Transverse colon (tissue), 4 donors: ENCODE measurements around the gene TEX26. TPM values are rescaled to one million over a fixed set of nuclear protein-coding genes. Genes with fewer than 3 reads are reported as not detected.

Experiments used
- DNase-seq: peaks from one replicate; pipeline ENCODE4 v3.0.0-alpha.2; 2019
- H3K27ac ChIP-seq, 4 donors: fragments of 200-600 bp; sonication (generic); 2 replicates each; pipeline ENCODE4 v1.5.1; 2016 to 2018; ENCODE audit warnings: inconsistent platforms in 4 of 4
- H3K27me3 ChIP-seq: fragments of 200-600 bp; sonication (generic); 2 replicates; pipeline ENCODE4 v1.5.1; 2017; ENCODE audit warnings: inconsistent platforms
- H3K36me3 ChIP-seq, 4 donors: fragments of 200-600 bp; sonication (generic); 2 replicates each; pipeline ENCODE4 v1.5.1; 2017 to 2019; ENCODE audit warnings: inconsistent platforms in 4 of 4
- H3K4me1 ChIP-seq, 4 donors: fragments of 200-600 bp; sonication (generic); 2 replicates each; pipeline ENCODE4 v1.5.1; 2017 to 2020; ENCODE audit warnings: inconsistent platforms in 4 of 4
- H3K4me3 ChIP-seq, 4 donors: fragments of 200-600 bp; sonication (generic); 1 replicate in 1 of 4; 2 replicates in 3 of 4; pipeline versions ENCODE4 v1.5.1 to v1.6.1; 2017 to 2019; ENCODE audit warnings: inconsistent platforms in 4 of 4
- H3K9me3 ChIP-seq, 2 donors: fragments of 200-600 bp; sonication (generic); 2 replicates each; pipeline ENCODE4 v1.5.1; 2017 to 2019; ENCODE audit warnings: inconsistent platforms in 2 of 2
- EP300 ChIP-seq: sonication (generic); formaldehyde crosslinking; IDR thresholded peaks from one replicate; pipeline ENCODE4 v1.6.1; 2017; ENCODE audit warnings: antibody characterized with exemption, low read depth
- POLR2A ChIP-seq: fragments of 450-650 bp; IDR thresholded peaks from one replicate; pipeline ENCODE4 v1.6.1; 2016; ENCODE audit warnings: antibody characterized with exemption, mild to moderate bottlenecking, moderate library complexity
- POLR2AphosphoS5 ChIP-seq, 3 donors: sonication (generic); formaldehyde crosslinking; IDR thresholded peaks; one replicate each; pipeline ENCODE4 v1.6.1; 2016; ENCODE audit warnings: antibody characterized with exemption in 3 of 3
- WGBS, 2 donors: methylation state at CpG; one replicate each; pipeline ENCODE4 v1.1.5; 2018; ENCODE audit warnings: low coverage in 1 of 2; 5-methylcytosine and 5-hydroxymethylcytosine counted together
- in situ Hi-C, 4 donors: fragments of 200-750 bp; cut with MboI; loops; one replicate each; pipeline versions ENCODE4 v1.15.0 to v1.15.1; 2017; ENCODE audit warnings: low sequenced_read_pairs in 3 of 4, low pct_ligation_motif_present in 1 of 4, low pct_unique_long_range_greater_than_20kb in 1 of 4
- intact Hi-C: fragments of 100-400 bp; cut with DNase I; formaldehyde crosslinking; loops from one replicate; pipeline ENCODE4 v1.15.1; 2023; ENCODE audit warnings: low total_unique reads
- total RNA-seq, 4 donors: library from RNA; depleted of rRNA; stranded (reverse); fragments of >200 nt; gene quantifications; one replicate each; pipeline ENCODE4 v1.1.0, GENCODE V29; 2016
- TF ChIP-seq, protein P1 (sequence below), 5 experiments: fragments of 200-600 bp in 3 of 5; fragments of 450-650 bp in 2 of 5; sonication (generic) in 3 of 5; IDR thresholded peaks; 1 replicate in 2 of 5; 2 replicates in 3 of 5; pipeline ENCODE4 v1.5.1; 2016 to 2017; ENCODE audit warnings: antibody characterized with exemption in 5 of 5, inconsistent platforms in 3 of 5, mild to moderate bottlenecking in 2 of 5, moderate library complexity in 1 of 5

Gene TEX26
- total RNA-seq, 4 donors from 2014 or later, result not detected

DNA sequence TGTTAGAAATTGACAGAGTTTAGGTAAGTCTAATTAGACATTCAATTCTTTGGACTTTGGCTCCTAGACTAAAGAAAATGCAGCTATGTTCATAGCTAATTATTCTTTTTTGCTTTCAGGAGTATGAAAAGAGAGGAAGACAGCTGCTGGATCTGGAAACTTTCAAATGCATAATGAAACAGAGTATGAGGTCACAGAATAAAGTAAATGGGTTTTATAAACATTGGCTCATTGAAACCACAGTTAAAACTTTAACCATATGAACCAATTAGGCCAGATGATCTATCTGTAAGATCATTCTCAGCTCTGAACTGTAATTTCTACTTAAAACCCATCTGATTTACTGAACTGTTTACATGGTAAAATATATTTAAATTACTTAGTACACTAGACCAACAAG, 82.7 kb downstream of the TEX26 start:
- no peak for DNase-seq
- Histone ChIP-seq H3K36me3 (no peaks in the 10 kb centered on the region), H3K27ac (no peak overlapping the region), H3K4me1 (peaks cover 0 to 2% (median 0%) of the 10 kb centered on the region in 4 donors), H3K9me3 (no peaks in the 10 kb centered on the region), H3K27me3 (no peaks in the 10 kb centered on the region), H3K4me3 (no peak overlapping the region)
- in situ Hi-C loops (no loop called here), intact Hi-C loops (no loop called here)
- TF ChIP-seq POLR2A (no peak), POLR2AphosphoS5 (IDR thresholded peaks at IDR 0.05) (no peak), EP300 (no peak)
- TF ChIP-seq, protein P1, sequence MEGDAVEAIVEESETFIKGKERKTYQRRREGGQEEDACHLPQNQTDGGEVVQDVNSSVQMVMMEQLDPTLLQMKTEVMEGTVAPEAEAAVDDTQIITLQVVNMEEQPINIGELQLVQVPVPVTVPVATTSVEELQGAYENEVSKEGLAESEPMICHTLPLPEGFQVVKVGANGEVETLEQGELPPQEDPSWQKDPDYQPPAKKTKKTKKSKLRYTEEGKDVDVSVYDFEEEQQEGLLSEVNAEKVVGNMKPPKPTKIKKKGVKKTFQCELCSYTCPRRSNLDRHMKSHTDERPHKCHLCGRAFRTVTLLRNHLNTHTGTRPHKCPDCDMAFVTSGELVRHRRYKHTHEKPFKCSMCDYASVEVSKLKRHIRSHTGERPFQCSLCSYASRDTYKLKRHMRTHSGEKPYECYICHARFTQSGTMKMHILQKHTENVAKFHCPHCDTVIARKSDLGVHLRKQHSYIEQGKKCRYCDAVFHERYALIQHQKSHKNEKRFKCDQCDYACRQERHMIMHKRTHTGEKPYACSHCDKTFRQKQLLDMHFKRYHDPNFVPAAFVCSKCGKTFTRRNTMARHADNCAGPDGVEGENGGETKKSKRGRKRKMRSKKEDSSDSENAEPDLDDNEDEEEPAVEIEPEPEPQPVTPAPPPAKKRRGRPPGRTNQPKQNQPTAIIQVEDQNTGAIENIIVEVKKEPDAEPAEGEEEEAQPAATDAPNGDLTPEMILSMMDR (IDR thresholded peaks at IDR 0.05), result no peak

DNA sequence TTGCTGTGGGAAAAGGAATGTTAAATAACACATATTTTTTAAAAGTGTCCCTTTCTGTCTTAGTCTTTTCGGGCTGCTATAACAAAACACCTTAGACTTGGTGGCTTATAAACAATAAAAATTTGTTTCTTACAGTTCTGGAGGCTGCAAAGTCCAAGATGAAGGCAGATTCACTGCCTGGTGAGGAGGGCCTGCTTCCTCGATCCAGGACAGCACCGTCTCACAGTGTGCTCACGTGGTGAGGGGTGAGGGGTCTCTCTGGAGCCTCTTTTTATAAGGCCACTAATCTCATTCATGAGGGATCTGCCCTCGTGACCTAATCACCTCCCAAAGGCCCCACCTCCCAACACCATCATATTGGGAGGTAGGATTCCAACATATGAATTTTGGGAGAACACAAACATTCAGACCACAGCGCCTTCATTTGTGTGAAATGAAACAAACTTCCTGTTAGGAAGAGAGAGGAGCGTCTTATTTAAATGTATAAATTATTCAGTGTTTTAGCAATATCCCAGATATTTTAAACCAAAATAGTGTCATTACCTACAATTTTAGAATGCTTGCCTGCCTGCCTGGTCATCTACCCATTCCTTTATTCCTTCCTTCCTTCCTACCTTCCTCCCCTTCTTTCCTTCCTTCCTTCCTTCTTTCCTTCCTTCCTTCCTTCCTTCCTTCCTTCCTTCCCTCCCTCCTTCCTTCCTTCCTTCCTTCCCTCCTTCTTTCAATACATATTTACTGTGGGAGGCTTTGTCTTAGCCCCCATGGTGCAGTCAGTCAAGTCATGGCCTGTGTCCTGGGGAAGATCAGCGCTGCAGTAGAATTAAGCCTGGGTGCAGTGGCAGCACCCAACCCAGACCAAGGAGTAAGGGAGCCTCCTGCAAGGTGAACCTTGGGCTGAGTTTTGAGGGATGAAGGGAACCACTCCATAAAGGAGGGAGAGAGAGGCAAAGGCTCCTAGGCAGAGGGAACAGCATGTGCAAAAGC, 84.2 kb downstream of the TEX26 start:
- intact Hi-C loops (no loop called here), in situ Hi-C loops (no loop called here)
- H3K4me3 ChIP-seq, result no peak overlapping the region
- H3K36me3 ChIP-seq, result no peaks in the 10 kb centered on the region
- no peaks in the 10 kb centered on the region for H3K27me3 ChIP-seq
- 77 to 81% methylated on average over 4 to 8 of the region's 8 CpGs for WGBS, 2 donors
- H3K4me1 ChIP-seq, result peaks cover 0 to 2% (median 0%) of the 10 kb centered on the region in 4 donors
- H3K27ac ChIP-seq, result no peak overlapping the region
- no peak for TF ChIP-seq POLR2A
- TF ChIP-seq, protein P1 (IDR thresholded peaks at IDR 0.05), result no peak
- TF ChIP-seq EP300, result no peak
- no peak for TF ChIP-seq POLR2AphosphoS5 (IDR thresholded peaks at IDR 0.05)
- DNase-seq, result no peak
- no peaks in the 10 kb centered on the region for H3K9me3 ChIP-seq

DNA sequence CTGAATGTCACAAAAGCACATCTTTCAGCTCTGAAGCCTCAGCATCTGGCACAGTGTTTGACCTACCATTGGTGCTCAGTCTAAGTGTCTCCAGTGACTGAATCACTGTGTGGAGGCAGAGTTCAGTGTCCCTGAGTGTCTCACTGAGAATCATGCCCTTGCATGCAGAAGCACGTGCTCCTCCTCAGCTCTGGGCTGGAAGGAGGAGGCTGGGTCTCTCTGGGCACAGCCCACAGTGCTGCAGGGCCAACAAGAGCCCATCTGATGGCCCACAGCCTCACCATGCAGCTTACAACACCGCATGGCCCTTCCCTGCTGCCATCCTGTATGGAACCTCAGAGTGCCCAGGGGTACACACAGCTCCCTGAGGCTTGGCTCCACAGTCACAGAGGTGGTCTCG, 86.1 kb downstream of the TEX26 start:
- Histone ChIP-seq H3K9me3 (no peaks in the 10 kb centered on the region), H3K27me3 (no peaks in the 10 kb centered on the region), H3K27ac (no peak overlapping the region), H3K4me3 (no peak overlapping the region), H3K36me3 (no peaks in the 10 kb centered on the region), H3K4me1 (peaks cover 0 to 2% (median 0%) of the 10 kb centered on the region in 4 donors)
- no peak for TF ChIP-seq POLR2A
- TF ChIP-seq, protein P1 (IDR thresholded peaks at IDR 0.05), result no peak
- no peak for TF ChIP-seq POLR2AphosphoS5 (IDR thresholded peaks at IDR 0.05)
- TF ChIP-seq EP300, result no peak
- 90% methylated on average over 3 of the region's 3 CpGs; no CpG with 5 or more reads in 1 of the 2 donors for WGBS, 2 donors
- DNase-seq, result no peak
- intact Hi-C loops (no loop called here), in situ Hi-C loops (no loop called here)

DNA sequence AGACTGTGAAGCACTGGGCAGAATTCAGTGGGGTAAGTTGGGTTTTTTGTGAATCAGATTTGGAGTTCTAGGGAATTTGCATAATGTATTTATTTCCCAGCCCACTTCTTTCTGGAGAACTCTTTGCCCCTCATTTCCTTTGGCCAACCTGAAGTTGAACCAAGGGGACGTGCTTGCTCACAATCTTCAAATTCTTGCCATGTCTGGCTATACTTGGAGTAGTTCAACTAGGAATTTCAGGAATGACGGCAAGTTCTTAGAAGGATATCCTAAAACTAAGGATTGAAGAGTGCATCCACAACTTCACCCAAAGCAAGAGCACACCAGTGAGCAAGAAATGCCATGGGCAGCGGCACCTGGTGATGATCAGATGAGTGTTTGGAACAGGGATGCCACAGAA, 88.5 kb downstream of the TEX26 start:
- Histone ChIP-seq H3K27ac (no peak overlapping the region), H3K36me3 (no peaks in the 10 kb centered on the region), H3K4me3 (no peak overlapping the region), H3K9me3 (no peaks in the 10 kb centered on the region), H3K4me1 (no peaks in the 10 kb centered on the region), H3K27me3 (no peaks in the 10 kb centered on the region)
- intact Hi-C loops (loop anchor here (5.0 to 10.0 kb wide), 2 partner anchors 514 to 606 kb away; no protein-coding TSS in a partner anchor), in situ Hi-C loops (no loop called here)
- TF ChIP-seq EP300 (no peak), POLR2AphosphoS5 (IDR thresholded peaks at IDR 0.05) (no peak), POLR2A (no peak)
- TF ChIP-seq, protein P1 (IDR thresholded peaks at IDR 0.05), result no peak
- DNase-seq, result no peak
- 67 to 70% methylated on average over 3 of the region's 3 CpGs for WGBS, 2 donors
